PFSK-1 (cell line): Measurements from ENCODE around the gene FAM118B.

Source experiments
- POLR2AphosphoS5 ChIP-seq: IDR thresholded peaks from 2 replicates; pipeline ENCODE4 v1.6.1; 2012; ENCODE audit warnings: low read depth, mild to moderate bottlenecking, control low read depth, low read length, moderate library complexity
- TAF1 ChIP-seq: IDR thresholded peaks from 2 replicates; pipeline ENCODE4 v1.6.1; 2012; ENCODE audit warnings: low read length, control low read depth, borderline replicate concordance; ENCODE audit not compliant: insufficient read depth
- TF ChIP-seq, protein P1 (sequence below), 2 experiments: IDR thresholded peaks; 2 replicates each; pipeline versions ENCODE4 v1.6.1 to v1.8.0; 2011 to 2012; ENCODE audit warnings: low read depth in 2 of 2, low read length in 2 of 2, control low read depth in 1 of 2, inconsistent platforms in 1 of 2, mild to moderate bottlenecking in 1 of 2, moderate library complexity in 1 of 2; ENCODE audit not compliant: insufficient read depth in 1 of 2

DNA sequence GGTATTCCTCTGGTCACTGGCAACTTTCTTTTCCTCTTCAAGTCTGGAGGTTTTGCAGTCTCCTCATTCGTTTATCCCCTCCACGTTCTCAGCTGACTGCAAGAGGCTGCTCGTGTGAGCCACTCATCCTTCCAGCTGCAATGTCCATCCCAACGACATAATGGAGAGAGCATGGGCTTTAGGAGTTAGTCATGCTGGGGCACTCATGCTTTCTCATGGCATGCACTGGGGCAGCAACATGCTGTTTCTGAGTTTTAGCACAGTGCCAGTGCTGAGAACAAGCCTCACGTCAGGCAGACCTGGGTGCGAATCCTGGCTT is 99.4 kb downstream of the FAM118B start:
- TF ChIP-seq TAF1 (no peak), POLR2AphosphoS5 (no peak)
- TF ChIP-seq, protein P1, sequence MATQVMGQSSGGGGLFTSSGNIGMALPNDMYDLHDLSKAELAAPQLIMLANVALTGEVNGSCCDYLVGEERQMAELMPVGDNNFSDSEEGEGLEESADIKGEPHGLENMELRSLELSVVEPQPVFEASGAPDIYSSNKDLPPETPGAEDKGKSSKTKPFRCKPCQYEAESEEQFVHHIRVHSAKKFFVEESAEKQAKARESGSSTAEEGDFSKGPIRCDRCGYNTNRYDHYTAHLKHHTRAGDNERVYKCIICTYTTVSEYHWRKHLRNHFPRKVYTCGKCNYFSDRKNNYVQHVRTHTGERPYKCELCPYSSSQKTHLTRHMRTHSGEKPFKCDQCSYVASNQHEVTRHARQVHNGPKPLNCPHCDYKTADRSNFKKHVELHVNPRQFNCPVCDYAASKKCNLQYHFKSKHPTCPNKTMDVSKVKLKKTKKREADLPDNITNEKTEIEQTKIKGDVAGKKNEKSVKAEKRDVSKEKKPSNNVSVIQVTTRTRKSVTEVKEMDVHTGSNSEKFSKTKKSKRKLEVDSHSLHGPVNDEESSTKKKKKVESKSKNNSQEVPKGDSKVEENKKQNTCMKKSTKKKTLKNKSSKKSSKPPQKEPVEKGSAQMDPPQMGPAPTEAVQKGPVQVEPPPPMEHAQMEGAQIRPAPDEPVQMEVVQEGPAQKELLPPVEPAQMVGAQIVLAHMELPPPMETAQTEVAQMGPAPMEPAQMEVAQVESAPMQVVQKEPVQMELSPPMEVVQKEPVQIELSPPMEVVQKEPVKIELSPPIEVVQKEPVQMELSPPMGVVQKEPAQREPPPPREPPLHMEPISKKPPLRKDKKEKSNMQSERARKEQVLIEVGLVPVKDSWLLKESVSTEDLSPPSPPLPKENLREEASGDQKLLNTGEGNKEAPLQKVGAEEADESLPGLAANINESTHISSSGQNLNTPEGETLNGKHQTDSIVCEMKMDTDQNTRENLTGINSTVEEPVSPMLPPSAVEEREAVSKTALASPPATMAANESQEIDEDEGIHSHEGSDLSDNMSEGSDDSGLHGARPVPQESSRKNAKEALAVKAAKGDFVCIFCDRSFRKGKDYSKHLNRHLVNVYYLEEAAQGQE (IDR thresholded peaks at IDR 0.05; ENCODE audit: insufficient read depth in 1 of 2, low read depth in 2 of 2, low read length in 2 of 2), result no peak
